Bronchial epithelial cell (primary cell): ENCODE measurements around the gene TPM1. TPM values are rescaled to one million over a fixed set of nuclear protein-coding genes. Genes with fewer than 3 reads are reported as not detected.

ENCODE experiments used
- DNase-seq: peaks from one replicate; pipeline ENCODE4 v3.0.0-alpha.2; 2010; ENCODE audit warnings: low read depth
- FAIRE-seq: peaks from 2 replicates; lab custom pipeline; 2011; peaks lifted over from hg19 to GRCh38; lab: Jason Lieb, UNC
- H3K27me3 ChIP-seq: 2 replicates; pipeline ENCODE4 v1.5.1; 2011; ENCODE audit warnings: low read length; ENCODE audit not compliant: control insufficient read depth, insufficient read depth
- H3K36me3 ChIP-seq: 2 replicates; pipeline ENCODE4 v1.5.1; 2011; ENCODE audit warnings: low read length; ENCODE audit not compliant: control insufficient read depth, insufficient read depth
- H3K4me3 ChIP-seq: 2 replicates; pipeline ENCODE4 v1.5.1; 2011; ENCODE audit warnings: mild to moderate bottlenecking, low read depth, low read length, control low read depth
- total RNA-seq: library from RNA; depleted of rRNA; stranded (reverse); fragments of >200 nt; gene quantifications from 2 replicates; pipeline ENCODE4 v1.2.1, GENCODE V29; 2014
- TF ChIP-seq, protein P1 (sequence below): IDR thresholded peaks from 2 replicates; pipeline ENCODE4 v1.5.1; 2011; ENCODE audit warnings: mild to moderate bottlenecking, moderate library complexity, low read length, control low read depth, inconsistent platforms; ENCODE audit not compliant: insufficient read depth, severe bottlenecking

TPM1 gene
- total RNA-seq, 1 donor from 2014 or later = 111 TPM

- FAIRE-seq = no peak
- H3K27me3 ChIP-seq = no peaks in the 10 kb centered on the region
- H3K4me3 ChIP-seq = no peak overlapping the region
- DNase-seq = no peak
- H3K36me3 ChIP-seq = no peaks in the 10 kb centered on the region
- TF ChIP-seq, protein P1, sequence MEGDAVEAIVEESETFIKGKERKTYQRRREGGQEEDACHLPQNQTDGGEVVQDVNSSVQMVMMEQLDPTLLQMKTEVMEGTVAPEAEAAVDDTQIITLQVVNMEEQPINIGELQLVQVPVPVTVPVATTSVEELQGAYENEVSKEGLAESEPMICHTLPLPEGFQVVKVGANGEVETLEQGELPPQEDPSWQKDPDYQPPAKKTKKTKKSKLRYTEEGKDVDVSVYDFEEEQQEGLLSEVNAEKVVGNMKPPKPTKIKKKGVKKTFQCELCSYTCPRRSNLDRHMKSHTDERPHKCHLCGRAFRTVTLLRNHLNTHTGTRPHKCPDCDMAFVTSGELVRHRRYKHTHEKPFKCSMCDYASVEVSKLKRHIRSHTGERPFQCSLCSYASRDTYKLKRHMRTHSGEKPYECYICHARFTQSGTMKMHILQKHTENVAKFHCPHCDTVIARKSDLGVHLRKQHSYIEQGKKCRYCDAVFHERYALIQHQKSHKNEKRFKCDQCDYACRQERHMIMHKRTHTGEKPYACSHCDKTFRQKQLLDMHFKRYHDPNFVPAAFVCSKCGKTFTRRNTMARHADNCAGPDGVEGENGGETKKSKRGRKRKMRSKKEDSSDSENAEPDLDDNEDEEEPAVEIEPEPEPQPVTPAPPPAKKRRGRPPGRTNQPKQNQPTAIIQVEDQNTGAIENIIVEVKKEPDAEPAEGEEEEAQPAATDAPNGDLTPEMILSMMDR = no peak
These were observed 19.1 kb upstream of the TPM1 start for GRCh38 chr15:63023351-63023945.

DNA sequence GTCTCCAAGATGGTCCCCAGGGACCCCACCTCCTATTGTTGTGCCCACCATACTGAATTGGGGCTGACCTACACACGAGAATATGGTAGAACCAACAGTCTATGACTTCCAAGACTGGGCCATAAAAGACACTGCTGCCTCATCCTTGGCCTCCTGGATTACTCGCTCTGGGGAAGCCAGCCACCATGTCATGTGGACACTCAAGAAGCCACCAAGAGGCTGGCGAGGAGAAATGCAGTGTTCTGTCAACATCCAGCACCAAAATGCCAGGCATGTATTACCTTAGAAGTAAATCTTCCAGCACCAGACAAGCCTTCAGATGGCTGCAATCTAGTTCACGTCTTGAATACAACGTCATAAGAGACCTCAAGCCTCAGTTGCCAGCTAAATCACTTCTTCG, 17.1 kb upstream of the TPM1 start:
- H3K27me3 ChIP-seq = no peaks in the 10 kb centered on the region
- FAIRE-seq (no peak), DNase-seq (no peak)
- H3K4me3 ChIP-seq = no peak overlapping the region
- no peaks in the 10 kb centered on the region for H3K36me3 ChIP-seq
- TF ChIP-seq, protein P1 = no peak

DNA sequence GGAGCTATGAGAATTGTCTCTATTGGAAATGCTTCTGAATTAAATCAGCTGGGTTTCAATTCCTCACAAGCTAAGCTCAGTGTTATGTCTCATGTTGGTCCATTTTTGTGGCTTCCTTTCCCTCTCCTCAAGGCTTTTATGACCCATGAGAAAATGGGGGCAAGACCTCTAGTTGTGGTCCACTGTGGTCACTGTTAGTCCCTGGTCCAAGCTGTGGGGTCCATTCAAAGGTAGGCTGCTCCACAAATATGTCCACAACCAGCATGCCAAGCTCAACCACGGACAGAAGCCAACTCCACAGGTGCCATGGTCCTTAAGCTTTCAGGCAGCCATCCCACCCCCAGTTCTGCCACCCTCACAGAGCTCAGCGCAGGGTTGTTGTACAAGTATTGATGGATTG, 14.9 kb upstream of the TPM1 start:
- no peaks in the 10 kb centered on the region for H3K27me3 ChIP-seq
- H3K4me3 ChIP-seq = no peak overlapping the region
- FAIRE-seq (no peak), DNase-seq (no peak)
- TF ChIP-seq, protein P1 = no peak
- H3K36me3 ChIP-seq = no peaks in the 10 kb centered on the region

GRCh38 chr15:63028442-63029110, 14.0 kb upstream of the TPM1 start:
- DNase-seq (no peak), FAIRE-seq (no peak)
- Histone ChIP-seq H3K36me3 (no peaks in the 10 kb centered on the region), H3K4me3 (no peak overlapping the region), H3K27me3 (no peaks in the 10 kb centered on the region)
- TF ChIP-seq, protein P1 = no peak

- Histone ChIP-seq H3K4me3 (no peak overlapping the region), H3K27me3 (no peaks in the 10 kb centered on the region), H3K36me3 (no peaks in the 10 kb centered on the region)
- TF ChIP-seq, protein P1 = no peak
- no peak for FAIRE-seq
- DNase-seq = no peak
These were observed 12.9 kb upstream of the TPM1 start for GRCh38 chr15:63029676-63030075.
